Nephron (organoid): Measurements from ENCODE around the gene MRTFB.

ENCODE experiments used
- H3K27ac Mint-ChIP-seq, 3 experiments: 2 replicates each; pipeline ENCODE4 v1.8.0; 2020; ENCODE audit warnings: mixed read lengths in 3 of 3, mild to moderate bottlenecking in 2 of 3, moderate library complexity in 1 of 3
- H3K27me3 Mint-ChIP-seq: 2 replicates; pipeline ENCODE4 v1.8.0; 2021; ENCODE audit warnings: low read depth, mild to moderate bottlenecking, moderate library complexity, mixed read lengths
- H3K36me3 Mint-ChIP-seq: 2 replicates; pipeline ENCODE4 v1.8.0; 2020; ENCODE audit warnings: low read depth, mixed read lengths
- H3K4me1 Mint-ChIP-seq: 2 replicates; pipeline ENCODE4 v1.8.0; 2020; ENCODE audit warnings: mixed read lengths
- H3K4me3 Mint-ChIP-seq, 3 experiments: 2 replicates each; pipeline ENCODE4 v1.8.0; 2020; ENCODE audit warnings: mild to moderate bottlenecking in 3 of 3, mixed read lengths in 3 of 3, moderate library complexity in 2 of 3
- H3K9me3 Mint-ChIP-seq: 2 replicates; pipeline ENCODE4 v1.8.0; 2020; ENCODE audit warnings: mixed read lengths
- TF ChIP-seq, protein P1 (sequence below), 3 experiments: fragments of 200-600 bp; sonication (generic); IDR thresholded peaks; one replicate each; pipeline ENCODE4 v1.5.0; 2021; ENCODE audit warnings: antibody characterized with exemption in 3 of 3; ENCODE audit not compliant: unreplicated experiment in 3 of 3

Gene MRTFB

DNA sequence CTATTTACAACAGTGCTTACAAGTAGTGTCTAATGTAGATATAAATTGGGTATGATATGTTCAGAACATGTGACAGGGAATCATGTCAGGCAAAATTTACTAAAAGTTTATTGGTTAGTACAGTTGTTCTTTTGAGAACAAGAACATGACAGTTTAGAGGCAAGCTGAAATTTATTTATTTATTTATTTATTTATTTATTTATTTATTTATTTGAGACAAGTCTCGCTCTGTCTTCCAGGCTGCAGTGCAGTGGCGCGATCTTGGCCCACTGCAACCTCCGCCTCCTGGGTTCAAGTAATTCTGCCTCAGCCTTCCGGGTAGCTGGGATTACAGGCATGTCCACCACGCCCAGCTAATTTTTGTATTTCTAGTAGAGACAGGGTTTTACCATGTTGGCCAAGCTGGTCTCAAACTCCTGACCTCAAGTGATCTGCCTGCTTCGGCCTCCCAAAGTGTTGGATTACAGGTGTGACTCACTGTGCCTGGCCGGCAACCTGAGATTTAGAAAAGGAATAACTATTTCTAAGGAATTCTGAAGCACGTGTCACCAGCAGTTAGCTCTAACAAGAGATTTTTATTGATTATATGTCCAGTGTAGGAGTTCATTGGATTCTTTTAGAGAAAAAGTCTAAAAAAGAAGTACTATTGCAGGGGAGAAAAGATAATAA lies 24.9 kb downstream of the MRTFB start:
- H3K9me3 Mint-ChIP-seq = peaks cover 8% of the 10 kb centered on the region
- peaks cover 38% of the 10 kb centered on the region for H3K36me3 Mint-ChIP-seq
- H3K27me3 Mint-ChIP-seq = no peaks in the 10 kb centered on the region
- TF ChIP-seq, protein P1, sequence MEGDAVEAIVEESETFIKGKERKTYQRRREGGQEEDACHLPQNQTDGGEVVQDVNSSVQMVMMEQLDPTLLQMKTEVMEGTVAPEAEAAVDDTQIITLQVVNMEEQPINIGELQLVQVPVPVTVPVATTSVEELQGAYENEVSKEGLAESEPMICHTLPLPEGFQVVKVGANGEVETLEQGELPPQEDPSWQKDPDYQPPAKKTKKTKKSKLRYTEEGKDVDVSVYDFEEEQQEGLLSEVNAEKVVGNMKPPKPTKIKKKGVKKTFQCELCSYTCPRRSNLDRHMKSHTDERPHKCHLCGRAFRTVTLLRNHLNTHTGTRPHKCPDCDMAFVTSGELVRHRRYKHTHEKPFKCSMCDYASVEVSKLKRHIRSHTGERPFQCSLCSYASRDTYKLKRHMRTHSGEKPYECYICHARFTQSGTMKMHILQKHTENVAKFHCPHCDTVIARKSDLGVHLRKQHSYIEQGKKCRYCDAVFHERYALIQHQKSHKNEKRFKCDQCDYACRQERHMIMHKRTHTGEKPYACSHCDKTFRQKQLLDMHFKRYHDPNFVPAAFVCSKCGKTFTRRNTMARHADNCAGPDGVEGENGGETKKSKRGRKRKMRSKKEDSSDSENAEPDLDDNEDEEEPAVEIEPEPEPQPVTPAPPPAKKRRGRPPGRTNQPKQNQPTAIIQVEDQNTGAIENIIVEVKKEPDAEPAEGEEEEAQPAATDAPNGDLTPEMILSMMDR (IDR thresholded peaks at IDR 0.05; ENCODE audit: unreplicated experiment in 3 of 3) = no peak
- peaks cover 17% of the 10 kb centered on the region for H3K4me1 Mint-ChIP-seq
- H3K4me3 Mint-ChIP-seq = no peak overlapping the region
- H3K27ac Mint-ChIP-seq = peak overlapping the region in 1 of 3 experiments; percentile 78

DNA sequence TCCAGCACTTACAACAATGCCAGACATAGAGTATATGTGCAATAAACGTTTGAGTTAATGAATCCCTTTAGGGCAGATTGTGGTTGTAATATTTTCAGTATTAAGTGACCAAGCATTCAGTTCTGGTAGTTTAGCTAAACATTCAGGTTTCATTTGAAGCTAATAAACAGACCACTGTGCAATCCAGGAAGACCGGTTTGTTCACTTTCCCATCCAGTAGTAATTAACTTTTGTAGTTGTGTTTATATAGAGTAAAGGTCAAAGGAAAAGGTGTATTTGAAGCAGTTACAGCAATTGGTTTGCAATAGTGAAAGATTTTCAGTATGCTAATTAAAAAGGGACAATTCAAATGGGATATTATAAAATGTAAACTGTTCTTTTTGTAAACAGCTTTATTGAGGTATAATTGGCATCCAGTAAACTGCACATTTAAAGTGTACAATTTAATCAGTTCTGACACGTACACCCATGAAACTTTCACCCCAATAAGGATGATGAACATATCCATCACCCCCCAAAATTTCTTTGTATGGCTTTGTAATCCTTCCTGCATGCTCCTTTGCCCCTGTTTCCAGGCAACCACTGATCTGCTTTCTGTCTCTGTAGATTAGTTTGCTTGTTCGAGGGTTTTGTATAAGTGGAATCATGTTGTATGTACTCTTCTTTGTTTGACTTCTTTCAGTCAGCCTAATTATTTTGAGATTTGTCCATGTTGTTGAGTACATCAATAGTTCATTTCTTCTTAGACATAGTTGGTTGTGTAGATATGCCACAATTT lies 26.3 kb downstream of the MRTFB start:
- peaks cover 8% of the 10 kb centered on the region for H3K9me3 Mint-ChIP-seq
- TF ChIP-seq, protein P1 (IDR thresholded peaks at IDR 0.05; ENCODE audit: unreplicated experiment in 3 of 3) = no peak
- H3K4me1 Mint-ChIP-seq = peaks cover 21% of the 10 kb centered on the region

DNA sequence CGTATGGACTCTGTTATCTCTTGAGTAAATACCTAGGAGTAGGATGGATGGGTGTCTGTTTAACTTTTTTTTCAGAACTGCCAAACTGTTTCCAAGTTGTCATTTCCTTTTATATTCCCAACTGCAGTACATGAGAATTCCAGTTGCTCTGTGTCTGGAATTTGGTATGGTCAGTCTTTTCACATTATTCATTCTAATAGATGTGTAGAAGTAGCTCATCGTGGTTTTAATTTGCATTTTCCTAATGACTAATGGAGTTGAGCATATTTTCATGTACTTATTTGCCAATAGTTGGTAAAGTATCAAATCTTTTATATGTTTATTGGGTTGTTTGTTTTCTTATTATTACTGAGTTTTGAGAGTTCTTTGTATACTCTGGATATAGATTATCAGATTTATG lies 27.0 kb downstream of the MRTFB start:
- TF ChIP-seq, protein P1 (IDR thresholded peaks at IDR 0.05; ENCODE audit: unreplicated experiment in 3 of 3) = no peak
- peak overlapping the region in 1 of 3 experiments; percentile 78 for H3K27ac Mint-ChIP-seq
- H3K4me3 Mint-ChIP-seq = no peak overlapping the region
- H3K27me3 Mint-ChIP-seq = no peaks in the 10 kb centered on the region
- peaks cover 8% of the 10 kb centered on the region for H3K9me3 Mint-ChIP-seq
- peaks cover 37% of the 10 kb centered on the region for H3K36me3 Mint-ChIP-seq
- peaks cover 20% of the 10 kb centered on the region for H3K4me1 Mint-ChIP-seq

More for the DNA sequence above, 26.3 kb downstream of the MRTFB start:
- Mint-ChIP-seq H3K4me3 (peak overlapping the region in 1 of 3 experiments; percentile 17), H3K27me3 (no peaks in the 10 kb centered on the region), H3K36me3 (peaks cover 37% of the 10 kb centered on the region), H3K27ac (peak overlapping the region in 1 of 3 experiments; percentile 78)

DNA sequence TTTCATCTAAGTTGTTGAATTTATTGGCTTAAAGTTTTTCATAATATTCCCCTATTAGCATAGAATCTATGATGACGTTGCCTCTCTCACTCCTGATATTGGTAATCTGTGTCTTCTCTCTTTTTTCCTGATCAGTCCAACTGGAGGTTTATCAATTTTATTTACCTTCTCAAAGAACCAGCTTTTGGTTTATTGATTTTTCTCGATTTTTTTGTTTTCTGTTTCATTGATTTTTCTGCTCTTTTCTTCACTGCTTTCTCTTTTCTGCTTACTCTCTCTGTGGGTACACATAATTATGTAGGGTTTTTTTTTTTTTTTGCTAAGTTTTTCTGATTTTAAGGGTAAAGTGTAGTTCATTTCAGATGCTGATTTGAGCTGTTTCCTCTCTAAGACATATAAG lies 29.7 kb downstream of the MRTFB start:
- Mint-ChIP-seq H3K27me3 (no peaks in the 10 kb centered on the region), H3K27ac (peak overlapping the region in 1 of 3 experiments; percentile 11), H3K4me3 (no peak overlapping the region), H3K9me3 (peaks cover 8% of the 10 kb centered on the region), H3K4me1 (peaks cover 31% of the 10 kb centered on the region), H3K36me3 (peaks cover 37% of the 10 kb centered on the region)
- TF ChIP-seq, protein P1 (IDR thresholded peaks at IDR 0.05; ENCODE audit: unreplicated experiment in 3 of 3) = no peak

DNA sequence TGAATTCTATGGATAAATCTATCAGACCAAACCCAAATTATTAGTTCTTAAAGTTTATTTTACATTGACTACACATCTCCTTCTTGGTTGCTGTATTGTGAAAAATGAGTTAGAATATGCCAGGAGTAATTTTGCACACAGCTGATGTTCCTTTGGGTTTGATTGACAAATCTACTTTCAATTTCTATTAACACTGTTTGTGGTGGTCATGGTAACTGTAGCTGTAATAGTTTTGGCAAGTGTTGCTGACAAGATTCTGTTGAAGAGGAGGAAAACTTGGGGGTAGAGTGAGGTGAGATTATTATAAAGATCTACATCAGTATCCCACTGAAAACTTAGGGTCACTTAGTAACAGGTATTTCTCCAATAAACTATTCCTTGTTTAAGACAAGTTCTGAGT lies 30.3 kb downstream of the MRTFB start:
- Mint-ChIP-seq H3K4me3 (no peak overlapping the region), H3K4me1 (peaks cover 36% of the 10 kb centered on the region), H3K36me3 (peaks cover 33% of the 10 kb centered on the region), H3K27me3 (no peaks in the 10 kb centered on the region), H3K27ac (peak overlapping the region in 2 of 3 experiments; percentile 11 to 36), H3K9me3 (peaks cover 8% of the 10 kb centered on the region)
- TF ChIP-seq, protein P1 (IDR thresholded peaks at IDR 0.05; ENCODE audit: unreplicated experiment in 3 of 3) = no peak
